ENCODE results near the gene CACHD1.

Gene CACHD1

GRCh38 chr1:64479874-64480273, 9.9 kb downstream of the CACHD1 start:
- H3K4me1 Mint-ChIP-seq (ENCODE audit: low read depth): no peaks in the 10 kb centered on the region
- intact Hi-C loops (cut with micrococcal nuclease): loop anchor here (10.0 kb wide), 1 partner anchor 195 kb away; no protein-coding TSS in a partner anchor

GRCh38 chr1:64480999-64481772, 11.3 kb downstream of the CACHD1 start:
- H3K36me3 Mint-ChIP-seq (ENCODE audit: low read depth): no peaks in the 10 kb centered on the region
- H3K27me3 Mint-ChIP-seq: no peaks in the 10 kb centered on the region
- no peak overlapping the region for H3K4me3 Mint-ChIP-seq
- no peaks in the 10 kb centered on the region for H3K9me3 Mint-ChIP-seq
- intact Hi-C loops (cut with micrococcal nuclease): no loop called here
- H3K27ac Mint-ChIP-seq: no peak overlapping the region
- H3K4me1 Mint-ChIP-seq (ENCODE audit: low read depth): no peaks in the 10 kb centered on the region

More at GRCh38 chr1:64479874-64480273, 9.9 kb downstream of the CACHD1 start:
- no peaks in the 10 kb centered on the region for H3K36me3 Mint-ChIP-seq (ENCODE audit: low read depth)
- no peak overlapping the region for H3K27ac Mint-ChIP-seq
- H3K27me3 Mint-ChIP-seq: no peaks in the 10 kb centered on the region
- H3K4me3 Mint-ChIP-seq: no peak overlapping the region
- no peaks in the 10 kb centered on the region for H3K9me3 Mint-ChIP-seq

GRCh38 chr1:64482128-64482527, 12.2 kb downstream of the CACHD1 start:
- Mint-ChIP-seq H3K27ac (no peak overlapping the region), H3K27me3 (peaks cover 2% of the 10 kb centered on the region), H3K4me1 (ENCODE audit: low read depth) (no peaks in the 10 kb centered on the region), H3K4me3 (no peak overlapping the region), H3K9me3 (no peaks in the 10 kb centered on the region), H3K36me3 (ENCODE audit: low read depth) (no peaks in the 10 kb centered on the region)
- intact Hi-C loops (cut with micrococcal nuclease): no loop called here

GRCh38 chr1:64482720-64483119, 12.8 kb downstream of the CACHD1 start:
- Mint-ChIP-seq H3K27ac (no peak overlapping the region), H3K4me1 (ENCODE audit: low read depth) (no peaks in the 10 kb centered on the region), H3K9me3 (no peaks in the 10 kb centered on the region), H3K36me3 (ENCODE audit: low read depth) (no peaks in the 10 kb centered on the region), H3K4me3 (no peak overlapping the region), H3K27me3 (peaks cover 2% of the 10 kb centered on the region)
- intact Hi-C loops (cut with micrococcal nuclease): no loop called here

DNA sequence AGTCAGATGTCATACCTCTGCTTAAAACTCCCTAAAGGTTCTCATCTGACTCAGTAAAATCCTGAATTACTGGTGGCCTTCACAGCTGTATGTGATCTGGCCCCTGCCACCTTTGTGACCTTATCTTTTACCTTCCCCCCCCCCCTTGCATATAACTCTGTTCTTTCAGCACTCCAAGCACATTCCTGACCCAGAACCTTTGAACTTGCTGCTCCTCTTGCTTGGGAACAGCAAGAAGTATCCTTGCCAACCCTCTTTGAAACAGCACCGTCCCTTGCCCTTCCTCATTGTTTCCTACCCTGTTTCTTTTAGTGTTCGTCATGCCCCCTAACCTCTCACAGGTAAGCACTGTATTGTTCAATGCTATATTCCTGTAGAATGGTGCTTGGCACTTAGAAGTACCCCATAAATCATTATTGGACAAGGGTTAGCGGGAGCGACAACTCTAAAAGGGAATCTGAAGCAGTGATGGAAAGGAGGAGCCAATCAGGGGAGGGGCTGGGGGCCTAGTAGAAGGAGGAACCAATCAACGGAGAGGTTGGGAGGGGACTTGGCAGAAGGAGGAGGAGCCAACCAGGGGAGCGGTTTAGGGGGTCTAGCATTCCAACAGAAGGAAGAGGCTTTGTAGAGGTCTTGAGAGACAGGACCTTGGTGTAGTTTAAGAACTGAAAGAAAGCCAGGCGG, 13.9 kb downstream of the CACHD1 start:
- Mint-ChIP-seq H3K9me3 (no peaks in the 10 kb centered on the region), H3K4me3 (no peak overlapping the region), H3K36me3 (ENCODE audit: low read depth) (no peaks in the 10 kb centered on the region), H3K27me3 (peaks cover 2% of the 10 kb centered on the region), H3K27ac (no peak overlapping the region), H3K4me1 (ENCODE audit: low read depth) (no peaks in the 10 kb centered on the region)
- intact Hi-C loops (cut with micrococcal nuclease): no loop called here

GRCh38 chr1:64484651-64485050, 14.7 kb downstream of the CACHD1 start:
- Mint-ChIP-seq H3K4me1 (ENCODE audit: low read depth) (no peaks in the 10 kb centered on the region), H3K36me3 (ENCODE audit: low read depth) (no peaks in the 10 kb centered on the region), H3K9me3 (no peaks in the 10 kb centered on the region), H3K4me3 (no peak overlapping the region), H3K27me3 (peaks cover 2% of the 10 kb centered on the region), H3K27ac (no peak overlapping the region)
- intact Hi-C loops (cut with micrococcal nuclease): no loop called here

DNA sequence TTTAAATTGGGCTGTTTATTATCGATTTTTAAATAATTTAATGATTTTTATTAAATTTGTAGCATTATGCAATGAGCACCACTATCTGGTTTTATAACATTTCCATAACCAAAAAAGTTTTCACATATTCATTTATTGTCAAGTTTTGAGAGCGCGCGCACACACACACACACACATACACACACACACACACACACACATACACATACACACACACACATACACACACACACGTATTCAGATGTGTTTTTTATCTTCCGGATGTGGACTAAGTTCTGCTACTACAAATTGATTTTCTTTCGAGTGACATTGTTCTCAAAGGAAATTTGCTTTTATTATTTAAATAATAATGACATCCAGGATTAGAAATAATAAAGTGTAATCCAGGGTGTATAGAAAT, 16.3 kb downstream of the CACHD1 start:
- Mint-ChIP-seq H3K4me1 (ENCODE audit: low read depth) (no peaks in the 10 kb centered on the region), H3K4me3 (no peak overlapping the region), H3K9me3 (no peaks in the 10 kb centered on the region), H3K36me3 (ENCODE audit: low read depth) (no peaks in the 10 kb centered on the region), H3K27ac (no peak overlapping the region), H3K27me3 (peaks cover 3% of the 10 kb centered on the region)
- intact Hi-C loops (cut with micrococcal nuclease): no loop called here

GRCh38 chr1:64487061-64487460, 17.1 kb downstream of the CACHD1 start:
- intact Hi-C loops (cut with micrococcal nuclease): no loop called here
- no peak overlapping the region for H3K4me3 Mint-ChIP-seq
- peaks cover 4% of the 10 kb centered on the region for H3K27me3 Mint-ChIP-seq
- H3K27ac Mint-ChIP-seq: no peak overlapping the region
- no peaks in the 10 kb centered on the region for H3K4me1 Mint-ChIP-seq (ENCODE audit: low read depth)
- no peaks in the 10 kb centered on the region for H3K36me3 Mint-ChIP-seq (ENCODE audit: low read depth)
- no peaks in the 10 kb centered on the region for H3K9me3 Mint-ChIP-seq

GRCh38 chr1:64488862-64489261, 18.9 kb downstream of the CACHD1 start:
- Mint-ChIP-seq H3K4me3 (no peak overlapping the region), H3K4me1 (ENCODE audit: low read depth) (no peaks in the 10 kb centered on the region), H3K9me3 (no peaks in the 10 kb centered on the region), H3K27me3 (peaks cover 4% of the 10 kb centered on the region), H3K27ac (no peak overlapping the region), H3K36me3 (ENCODE audit: low read depth) (no peaks in the 10 kb centered on the region)
- intact Hi-C loops (cut with micrococcal nuclease): no loop called here

- intact Hi-C loops (cut with micrococcal nuclease): no loop called here
- Mint-ChIP-seq H3K4me3 (no peak overlapping the region), H3K27me3 (peaks cover 4% of the 10 kb centered on the region), H3K9me3 (no peaks in the 10 kb centered on the region), H3K27ac (no peak overlapping the region), H3K36me3 (ENCODE audit: low read depth) (no peaks in the 10 kb centered on the region), H3K4me1 (ENCODE audit: low read depth) (no peaks in the 10 kb centered on the region)
These were observed 19.8 kb downstream of the CACHD1 start for GRCh38 chr1:64489707-64490106.

- no peaks in the 10 kb centered on the region for H3K4me1 Mint-ChIP-seq (ENCODE audit: low read depth)
- H3K9me3 Mint-ChIP-seq: no peaks in the 10 kb centered on the region
- H3K27me3 Mint-ChIP-seq: peaks cover 4% of the 10 kb centered on the region
- no peak overlapping the region for H3K4me3 Mint-ChIP-seq
- no peak overlapping the region for H3K27ac Mint-ChIP-seq
- intact Hi-C loops (cut with micrococcal nuclease): no loop called here
- H3K36me3 Mint-ChIP-seq (ENCODE audit: low read depth): no peaks in the 10 kb centered on the region
These were observed 20.4 kb downstream of the CACHD1 start for GRCh38 chr1:64490213-64490818.

- Mint-ChIP-seq H3K9me3 (no peaks in the 10 kb centered on the region), H3K4me3 (no peak overlapping the region), H3K27ac (no peak overlapping the region), H3K36me3 (ENCODE audit: low read depth) (no peaks in the 10 kb centered on the region), H3K27me3 (peaks cover 2% of the 10 kb centered on the region), H3K4me1 (ENCODE audit: low read depth) (no peaks in the 10 kb centered on the region)
- intact Hi-C loops (cut with micrococcal nuclease): no loop called here
These were observed 22.5 kb downstream of the CACHD1 start for GRCh38 chr1:64492424-64492823.

GRCh38 chr1:64493831-64494230, 23.9 kb downstream of the CACHD1 start:
- H3K9me3 Mint-ChIP-seq: no peaks in the 10 kb centered on the region

DNA sequence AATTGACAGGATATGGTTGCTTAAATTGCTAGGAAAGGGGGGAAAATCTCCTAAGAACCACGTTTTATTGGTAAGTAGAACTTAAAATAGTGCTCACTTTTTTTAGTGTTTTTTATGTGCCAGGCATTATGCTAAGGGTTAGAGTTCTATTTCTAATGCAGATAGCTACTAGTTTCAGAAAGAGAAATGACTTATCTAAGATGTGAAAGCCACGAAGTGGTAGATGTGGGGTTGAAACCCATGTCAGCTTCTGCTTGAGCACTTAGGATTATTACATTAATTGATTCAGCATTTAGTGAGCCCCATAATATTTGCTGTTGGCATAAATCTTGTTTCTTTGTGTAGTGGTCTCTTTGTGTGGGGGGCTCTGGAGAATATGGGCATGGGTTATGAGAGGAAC, 24.7 kb downstream of the CACHD1 start:
- no peak overlapping the region for H3K27ac Mint-ChIP-seq
- H3K27me3 Mint-ChIP-seq: peaks cover 2% of the 10 kb centered on the region
- no peaks in the 10 kb centered on the region for H3K4me1 Mint-ChIP-seq (ENCODE audit: low read depth)
- no peak overlapping the region for H3K4me3 Mint-ChIP-seq
- no peaks in the 10 kb centered on the region for H3K9me3 Mint-ChIP-seq
- intact Hi-C loops (cut with micrococcal nuclease): no loop called here
- no peaks in the 10 kb centered on the region for H3K36me3 Mint-ChIP-seq (ENCODE audit: low read depth)

More at GRCh38 chr1:64493831-64494230, 23.9 kb downstream of the CACHD1 start:
- Mint-ChIP-seq H3K4me3 (no peak overlapping the region), H3K27me3 (peaks cover 2% of the 10 kb centered on the region), H3K4me1 (ENCODE audit: low read depth) (no peaks in the 10 kb centered on the region), H3K36me3 (ENCODE audit: low read depth) (no peaks in the 10 kb centered on the region), H3K27ac (no peak overlapping the region)
- intact Hi-C loops (cut with micrococcal nuclease): no loop called here
